ENCODE data around the gene SAAL1.
"Not testable (repeated sequence)": the region's sequence is repeated elsewhere in the genome, so short reads cannot be mapped to it uniquely, and the experiment has no call there.

SAAL1 gene, protein sequence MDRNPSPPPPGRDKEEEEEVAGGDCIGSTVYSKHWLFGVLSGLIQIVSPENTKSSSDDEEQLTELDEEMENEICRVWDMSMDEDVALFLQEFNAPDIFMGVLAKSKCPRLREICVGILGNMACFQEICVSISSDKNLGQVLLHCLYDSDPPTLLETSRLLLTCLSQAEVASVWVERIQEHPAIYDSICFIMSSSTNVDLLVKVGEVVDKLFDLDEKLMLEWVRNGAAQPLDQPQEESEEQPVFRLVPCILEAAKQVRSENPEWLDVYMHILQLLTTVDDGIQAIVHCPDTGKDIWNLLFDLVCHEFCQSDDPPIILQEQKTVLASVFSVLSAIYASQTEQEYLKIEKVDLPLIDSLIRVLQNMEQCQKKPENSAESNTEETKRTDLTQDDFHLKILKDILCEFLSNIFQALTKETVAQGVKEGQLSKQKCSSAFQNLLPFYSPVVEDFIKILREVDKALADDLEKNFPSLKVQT

DNA sequence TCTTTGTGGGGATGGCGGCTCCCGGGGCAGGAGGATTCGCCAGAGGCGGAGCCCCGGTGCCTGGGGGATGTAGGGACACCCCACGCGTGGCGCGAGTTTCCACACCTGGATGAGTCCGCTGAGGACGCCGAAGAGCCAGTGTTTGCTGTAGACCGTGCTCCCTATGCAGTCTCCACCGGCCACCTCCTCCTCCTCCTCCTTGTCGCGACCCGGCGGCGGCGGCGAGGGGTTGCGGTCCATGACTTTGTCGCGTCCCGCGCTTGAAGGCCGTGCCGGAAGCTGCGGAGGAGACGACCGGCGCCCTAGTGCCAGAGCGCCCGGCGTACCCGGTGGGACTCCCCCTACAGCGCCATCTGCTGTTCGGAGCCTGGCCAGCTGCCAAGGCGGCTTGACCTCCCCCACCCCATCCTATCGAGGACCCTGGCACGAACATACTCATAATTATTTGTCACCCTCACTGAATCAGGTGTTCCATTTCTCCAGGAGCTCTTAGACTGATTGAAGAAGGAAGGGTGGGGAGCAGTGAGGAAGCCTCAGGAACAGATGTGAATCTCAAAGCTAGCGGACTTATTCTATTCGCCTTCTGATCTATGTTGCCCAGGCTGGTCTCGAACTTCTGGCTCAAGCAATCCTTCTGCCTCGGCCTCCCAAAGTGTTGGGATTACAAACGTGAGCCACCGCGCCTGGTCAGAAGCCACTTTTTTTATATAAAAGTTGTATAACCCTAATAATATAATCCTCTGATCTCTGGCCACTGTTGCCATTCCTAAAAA lies at the start of gene SAAL1:
SAAL1 (minus strand) TSS at position 281 of the 773 bp plus-strand sequence; CDS start at position 240, 41 bp downstream.
- DNase-seq (ENCODE audit: low spot score), result peak; percentile 78

GRCh38 chr11:18151581-18151980 lies 45.7 kb upstream of the SAAL1 start:
- DNase-seq (ENCODE audit: low spot score), result no peak

DNA sequence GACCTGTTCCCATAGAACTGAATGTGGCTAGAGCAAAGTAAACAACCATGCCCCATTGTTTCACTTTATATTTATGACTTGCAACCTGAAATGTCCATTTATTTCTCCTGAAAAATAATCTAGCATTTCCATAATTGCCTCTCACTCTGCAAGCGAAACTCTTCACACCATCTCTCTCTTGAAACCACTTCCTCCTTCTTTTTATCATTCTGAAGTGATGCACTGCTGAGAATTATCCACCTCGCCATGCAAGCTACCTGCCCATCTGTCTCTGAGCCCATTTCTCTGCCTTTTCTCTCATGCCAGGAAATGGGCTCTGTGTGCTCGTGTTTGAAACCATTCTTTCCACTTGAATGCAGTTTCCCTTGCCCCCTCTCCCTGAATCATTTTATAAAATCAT lies 40.0 kb upstream of the SAAL1 start:
- no peak for DNase-seq (ENCODE audit: low spot score)

DNA sequence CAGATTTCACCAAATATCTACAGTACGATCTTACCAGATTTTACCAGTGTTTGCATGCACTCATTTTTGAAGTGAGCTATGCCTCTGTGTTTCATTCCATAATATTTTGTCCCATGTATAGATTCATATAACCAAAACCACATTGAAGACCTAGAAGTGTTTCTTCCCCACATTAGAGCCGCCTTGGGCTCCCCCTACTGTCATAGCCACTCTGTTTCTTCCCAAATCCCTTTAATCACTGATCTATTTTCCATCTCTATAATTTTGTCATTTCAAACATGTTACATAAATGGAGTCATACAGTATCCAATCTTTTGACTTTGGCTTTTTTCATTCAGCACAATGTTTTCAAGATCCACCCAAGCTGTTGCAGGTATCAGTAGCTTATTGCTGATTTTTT lies 39.1 kb upstream of the SAAL1 start:
- no peak for DNase-seq (ENCODE audit: low spot score)

DNA sequence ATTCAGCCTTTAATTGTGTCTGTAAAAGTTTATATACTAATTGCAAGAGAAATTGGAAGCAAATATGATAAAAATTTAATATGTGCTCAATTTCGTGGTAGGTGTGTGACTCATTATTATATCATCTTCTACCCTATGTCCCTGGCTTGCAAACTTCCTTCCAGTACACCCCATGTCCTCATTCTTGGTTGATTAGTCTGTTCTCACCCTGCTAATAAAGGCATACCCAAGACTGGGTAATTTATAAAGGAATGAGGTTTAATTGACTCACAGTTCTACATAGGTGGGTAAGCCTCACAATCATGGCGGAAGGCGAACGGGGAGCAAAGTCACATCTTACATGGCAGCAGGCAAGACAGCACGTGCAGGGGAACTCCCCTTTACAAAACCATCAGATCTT lies 38.4 kb upstream of the SAAL1 start:
- no peak for DNase-seq (ENCODE audit: low spot score)

- DNase-seq (ENCODE audit: low spot score), result no peak
These were observed 34.3 kb upstream of the SAAL1 start for GRCh38 chr11:18140145-18140544.

GRCh38 chr11:18137186-18137800 lies 31.4 kb upstream of the SAAL1 start:
- DNase-seq (ENCODE audit: low spot score), result no peak

DNA sequence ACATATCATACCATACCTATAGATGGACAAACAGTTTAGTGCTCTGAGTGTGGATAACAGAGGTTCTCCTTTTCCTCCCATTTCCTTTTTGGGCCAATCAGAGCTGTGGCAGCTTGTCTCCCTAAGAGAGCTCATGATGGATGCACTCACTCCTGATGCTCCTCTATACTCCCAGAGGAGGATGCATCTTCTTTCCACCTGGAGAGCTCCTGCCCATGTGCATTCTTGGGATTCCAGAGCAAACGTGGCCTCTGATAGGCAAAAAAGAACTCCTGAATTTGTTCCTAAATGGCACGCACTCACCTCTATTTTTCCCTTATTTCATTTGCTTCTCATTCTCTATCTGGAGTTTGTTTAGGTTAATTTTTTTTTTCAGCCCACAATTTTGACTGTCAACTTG lies 29.4 kb upstream of the SAAL1 start:
- DNase-seq (ENCODE audit: low spot score), result no peak

DNA sequence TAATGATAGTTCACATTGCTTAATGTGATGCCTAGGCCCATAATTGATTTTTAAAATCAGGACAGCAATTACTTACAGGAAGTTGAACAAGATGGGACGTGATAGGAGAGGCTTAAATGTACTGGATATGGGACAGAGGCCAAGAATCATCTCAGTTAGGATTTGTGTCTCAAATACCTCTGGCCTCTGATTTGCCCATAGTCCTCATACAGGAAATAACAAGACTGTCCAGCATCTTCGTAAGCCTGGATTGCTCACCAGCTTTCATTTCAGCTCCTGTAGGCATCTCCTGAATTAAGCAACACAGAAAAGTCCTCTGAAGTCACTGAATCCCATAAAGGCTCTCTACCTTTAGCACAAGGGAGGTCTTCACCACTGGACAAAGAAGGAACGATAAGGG lies 26.5 kb upstream of the SAAL1 start, which contains the start of gene MRGPRX3:
MRGPRX3 (plus strand) TSS at position 231 of the 400 bp plus-strand sequence. CDS start 4,632 bp downstream, outside the sequence.
- no peak for DNase-seq (ENCODE audit: low spot score)

DNA sequence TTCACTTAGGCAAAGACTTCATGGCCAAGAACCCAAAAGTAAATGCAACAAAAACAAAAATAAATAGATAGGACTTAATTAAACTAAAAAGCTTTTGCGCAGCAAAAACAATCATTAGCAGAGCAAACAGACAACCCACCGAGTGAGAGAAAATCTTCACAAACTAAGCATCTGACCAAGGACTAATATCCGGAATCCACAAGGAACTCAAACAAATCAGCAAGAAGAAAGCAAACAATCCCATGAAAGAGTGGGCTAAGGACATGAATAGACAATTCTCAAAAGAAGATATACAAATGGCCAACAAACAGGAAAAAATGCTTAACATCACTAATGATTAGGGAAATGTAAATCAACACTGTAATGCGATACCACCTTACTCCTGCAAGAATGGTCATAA lies 25.2 kb upstream of the SAAL1 start:
- not testable (repeated sequence) for DNase-seq (ENCODE audit: low spot score)

DNA sequence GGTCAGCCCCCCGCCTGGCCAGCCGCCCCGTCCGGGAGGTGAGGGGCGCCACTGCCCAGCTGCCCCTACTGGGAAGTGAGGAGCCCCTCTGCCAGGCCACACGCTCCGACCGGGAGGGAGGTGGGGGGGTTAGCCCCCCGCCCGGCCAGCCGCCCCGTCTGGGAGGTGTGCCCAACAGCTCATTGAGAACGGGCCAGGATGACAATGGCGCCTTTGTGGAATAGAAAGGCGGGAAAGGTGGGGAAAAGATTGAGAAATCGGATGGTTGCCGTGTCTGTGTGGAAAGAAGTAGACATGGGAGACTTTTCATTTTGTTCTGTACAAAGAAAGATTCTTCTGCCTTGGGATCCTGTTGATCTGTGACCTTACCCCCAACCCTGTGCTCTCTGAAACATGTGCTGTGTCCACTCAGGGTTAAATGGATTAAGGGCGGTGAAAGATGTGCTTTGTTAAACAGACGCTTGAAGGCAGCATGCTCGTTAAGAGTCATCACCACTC lies 15.5 kb upstream of the SAAL1 start:
- not testable (repeated sequence) for DNase-seq (ENCODE audit: low spot score)

DNA sequence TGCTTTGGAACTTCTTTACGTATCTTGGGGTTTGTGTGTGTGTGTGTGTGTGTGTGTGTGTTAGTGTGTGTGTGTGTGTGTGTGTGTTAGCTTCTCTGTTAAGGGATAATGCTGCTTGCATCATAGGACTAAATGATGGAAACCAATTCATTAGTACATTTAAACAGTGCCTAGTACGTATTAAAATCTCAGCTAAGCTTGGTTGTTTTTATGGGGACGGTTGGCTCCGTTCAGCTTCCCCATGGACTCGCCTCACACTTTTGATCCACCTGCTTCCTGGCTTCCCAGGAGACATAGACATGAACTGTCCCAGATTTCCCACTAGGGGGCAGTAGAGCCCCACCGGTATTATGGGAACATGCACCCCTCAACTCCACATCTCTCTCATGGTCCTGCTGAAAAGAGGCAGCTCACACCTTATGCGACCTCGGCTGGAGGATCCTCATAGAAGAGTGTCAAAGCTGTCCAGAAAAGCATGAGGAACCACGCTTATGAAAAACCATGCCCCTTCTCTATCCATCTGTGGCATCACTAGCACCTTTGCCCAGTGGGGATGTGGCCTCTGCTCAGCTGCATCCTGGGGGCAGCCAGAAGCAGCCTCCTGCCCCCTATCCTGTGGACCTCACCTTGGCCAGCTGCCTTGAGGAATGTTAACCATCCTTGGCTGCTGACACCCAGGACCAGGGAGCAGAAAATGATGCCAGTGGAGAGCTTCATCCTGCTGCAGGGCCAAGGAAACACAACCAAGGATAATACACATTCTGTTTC lies 9.7 kb upstream of the SAAL1 start:
- DNase-seq (ENCODE audit: low spot score), result peak; percentile 69

DNA sequence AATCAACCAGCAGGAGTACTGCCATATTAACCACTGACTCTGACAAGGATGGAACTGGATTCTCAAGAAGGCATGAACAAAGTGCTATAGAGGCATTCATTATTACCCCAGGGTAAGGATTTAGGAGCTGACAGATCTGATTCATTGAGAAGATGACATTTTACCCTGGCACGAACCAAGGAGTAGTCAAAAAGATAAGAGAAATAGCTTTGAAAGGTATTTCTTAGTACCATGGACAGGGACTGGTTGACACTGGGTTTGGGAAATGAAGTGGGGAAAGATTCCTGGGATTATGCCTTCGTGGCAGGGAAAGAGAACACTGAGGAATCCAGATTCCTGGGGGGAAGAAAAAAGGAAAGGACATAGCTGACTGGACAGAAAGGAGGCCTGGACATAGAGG lies 5.1 kb upstream of the SAAL1 start:
- DNase-seq (ENCODE audit: low spot score), result no peak

GRCh38 chr11:18108254-18108653 lies 2.4 kb upstream of the SAAL1 start:
- DNase-seq (ENCODE audit: low spot score), result no peak

DNA sequence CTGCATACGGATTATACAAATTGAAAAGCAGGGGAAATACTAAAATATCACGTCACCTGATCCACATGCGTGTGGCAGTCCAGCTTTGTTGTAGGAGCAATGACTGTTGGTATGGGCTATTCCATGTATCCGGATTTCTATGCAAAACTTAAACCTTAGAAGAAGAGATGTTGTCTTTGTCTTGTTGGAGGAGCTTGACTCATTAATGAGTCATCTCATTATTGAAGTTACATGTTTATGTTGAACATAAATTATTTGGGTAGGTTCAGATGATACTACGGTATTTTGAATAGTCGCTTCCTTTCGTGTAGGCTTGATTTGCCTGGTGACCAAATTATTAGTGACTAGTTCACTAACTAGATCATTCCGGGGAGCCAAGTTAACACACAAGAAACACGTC lies 806 bp upstream of the SAAL1 start:
- no peak for DNase-seq (ENCODE audit: low spot score)

- DNase-seq (ENCODE audit: low spot score), result no peak
These were observed 638 bp downstream of the SAAL1 start for GRCh38 chr11:18105086-18105801.

GRCh38 chr11:18100926-18101656 lies 4.8 kb downstream of the SAAL1 start:
- DNase-seq (ENCODE audit: low spot score), result no peak

DNA sequence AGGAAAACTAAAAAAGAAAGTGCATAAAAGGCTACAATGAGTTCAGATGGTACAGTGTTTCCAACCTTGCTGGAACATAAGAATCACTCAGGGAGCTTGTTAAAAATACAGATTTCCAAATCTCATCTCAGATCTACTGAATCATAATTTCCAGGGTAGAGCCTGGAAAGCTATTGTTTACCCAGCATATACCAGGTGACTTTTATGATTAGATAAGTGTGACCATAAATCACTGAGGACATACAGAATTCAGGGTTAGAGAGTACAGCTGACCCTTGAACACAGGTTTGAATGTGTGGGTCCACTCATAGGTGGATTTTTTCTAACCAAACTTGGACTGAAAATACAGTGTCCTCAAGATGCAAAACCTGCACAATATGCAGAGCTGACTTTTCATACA lies 11.9 kb downstream of the SAAL1 start:
- no peak for DNase-seq (ENCODE audit: low spot score)

- no peak for DNase-seq (ENCODE audit: low spot score)
These were observed 14.2 kb downstream of the SAAL1 start for GRCh38 chr11:18091731-18092130.

DNA sequence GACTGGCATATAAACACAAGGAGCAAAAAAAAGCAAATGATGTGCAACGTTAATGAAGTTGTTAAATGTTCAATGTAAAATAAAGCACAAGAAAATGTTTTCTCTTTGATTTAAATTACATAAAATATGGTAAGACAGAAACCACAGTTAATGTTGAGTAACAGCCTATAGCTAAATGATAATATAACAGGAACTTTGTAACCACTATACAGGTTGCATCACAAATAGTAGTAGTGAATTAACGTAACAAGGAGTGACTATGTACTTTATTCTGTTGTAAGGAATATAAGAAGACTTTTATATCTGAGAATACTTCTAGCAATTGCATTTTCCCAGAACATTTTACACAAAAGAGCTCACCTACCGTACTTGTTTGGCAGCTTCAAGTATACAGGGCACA lies 16.9 kb downstream of the SAAL1 start:
- DNase-seq (ENCODE audit: low spot score), result no peak
